Coronary artery (tissue), 2 donors: Measurements from ENCODE around the gene SOX6.

Source experiments
- DNase-seq: peaks from one replicate; pipeline ENCODE4 v3.0.0-alpha.2; 2017; ENCODE audit warnings: low spot score
- H3K27ac ChIP-seq, 2 donors: fragments of 200-600 bp; sonication (generic); one replicate each; pipeline ENCODE4 v1.5.1; 2016 to 2019
- H3K4me3 ChIP-seq: fragments of 200-600 bp; sonication (generic); 2 replicates; pipeline ENCODE4 v1.5.1; 2016; ENCODE audit warnings: mild to moderate bottlenecking, moderate library complexity
- CTCF ChIP-seq: fragments of 200-600 bp; sonication (generic); IDR thresholded peaks from one replicate; pipeline ENCODE4 v1.5.1; 2019; ENCODE audit warnings: antibody characterized with exemption

SOX6 gene

GRCh38 chr11:16126362-16126761 lies 230.0 kb downstream of the SOX6 start:
- no peak for TF ChIP-seq CTCF
- Histone ChIP-seq H3K4me3 (no peak overlapping the region), H3K27ac (no peak overlapping the region)
- no peak for DNase-seq

GRCh38 chr11:16125796-16126195 lies 230.6 kb downstream of the SOX6 start:
- Histone ChIP-seq H3K4me3 (no peak overlapping the region), H3K27ac (no peak overlapping the region)
- no peak for DNase-seq
- TF ChIP-seq CTCF, result no peak

DNA sequence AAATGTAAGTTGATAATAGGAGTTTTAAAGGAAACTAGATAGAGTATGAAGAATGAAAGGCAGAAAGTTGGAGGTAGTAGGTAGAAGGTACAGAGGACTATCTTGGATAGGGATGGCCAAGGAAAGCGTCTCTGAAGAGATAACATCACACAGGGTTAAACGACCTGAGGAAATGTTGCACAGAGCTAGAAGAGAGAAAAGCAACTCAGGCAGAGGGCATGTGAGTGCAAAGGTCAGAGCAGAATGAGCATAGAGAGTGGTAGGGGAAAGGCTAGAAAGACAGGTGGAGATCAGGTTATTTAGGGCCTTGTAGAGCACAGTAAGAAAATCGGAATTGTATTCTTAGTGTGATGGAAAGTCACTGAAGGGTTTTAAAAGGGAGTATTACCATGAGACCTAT lies 232.0 kb downstream of the SOX6 start:
- H3K4me3 ChIP-seq, result no peak overlapping the region
- no peak overlapping the region for H3K27ac ChIP-seq
- TF ChIP-seq CTCF, result no peak
- DNase-seq, result no peak

GRCh38 chr11:16121853-16122252 lies 234.5 kb downstream of the SOX6 start:
- Histone ChIP-seq H3K4me3 (no peak overlapping the region), H3K27ac (no peak overlapping the region)
- no peak for DNase-seq
- TF ChIP-seq CTCF, result no peak

GRCh38 chr11:16120008-16120407 lies 236.3 kb downstream of the SOX6 start:
- no peak for DNase-seq
- no peak overlapping the region for H3K27ac ChIP-seq
- no peak for TF ChIP-seq CTCF

DNA sequence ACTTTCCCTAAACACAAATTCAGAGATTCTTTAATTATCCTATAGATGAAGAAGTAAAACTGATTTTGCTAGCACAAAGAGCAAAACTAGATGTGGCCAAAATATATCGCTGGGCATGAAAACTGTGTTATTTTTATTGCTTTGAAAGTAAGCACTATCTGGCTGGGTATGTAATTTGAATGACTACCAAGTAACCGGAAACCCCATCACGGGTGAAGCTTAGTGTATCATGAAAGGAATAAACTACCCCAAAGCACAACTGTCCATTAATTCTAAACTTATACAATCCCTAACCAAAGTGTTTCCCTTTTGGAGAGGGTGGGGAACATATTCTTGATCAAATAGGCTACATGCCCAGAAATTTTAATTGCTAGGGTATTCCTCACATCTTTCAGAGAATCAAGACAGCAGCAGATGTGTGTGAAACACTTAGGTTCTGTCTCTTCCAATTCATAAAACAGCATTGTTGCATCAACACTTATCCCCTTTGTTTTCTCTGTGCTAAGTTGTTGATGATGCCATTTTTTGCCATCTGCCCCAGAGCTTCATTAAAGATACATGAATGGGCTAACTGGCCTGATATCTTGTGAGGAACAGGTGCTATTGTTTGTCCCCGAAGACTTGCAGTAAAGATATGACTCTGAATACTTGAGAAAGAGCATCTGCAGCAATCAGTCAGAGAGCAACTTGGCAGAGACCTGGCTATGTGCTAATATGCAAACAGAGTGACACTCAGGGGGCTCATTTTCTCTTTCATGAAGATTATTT lies 238.2 kb downstream of the SOX6 start:
- Histone ChIP-seq H3K27ac (no peak overlapping the region), H3K4me3 (no peak overlapping the region)
- DNase-seq, result no peak
- TF ChIP-seq CTCF, result no peak

More at GRCh38 chr11:16120008-16120407, 236.3 kb downstream of the SOX6 start:
- H3K4me3 ChIP-seq, result no peak overlapping the region
